Measurements from ENCODE around the gene KIF5C. TPM values are rescaled to one million over a fixed set of nuclear protein-coding genes. Genes with fewer than 3 reads are reported as not detected.
A peak's percentile ranks its signal among the peaks of the same experiment; 100 is the strongest.

The KIF5C gene
- total RNA-seq, 1 donor = under 0.01 TPM

DNA sequence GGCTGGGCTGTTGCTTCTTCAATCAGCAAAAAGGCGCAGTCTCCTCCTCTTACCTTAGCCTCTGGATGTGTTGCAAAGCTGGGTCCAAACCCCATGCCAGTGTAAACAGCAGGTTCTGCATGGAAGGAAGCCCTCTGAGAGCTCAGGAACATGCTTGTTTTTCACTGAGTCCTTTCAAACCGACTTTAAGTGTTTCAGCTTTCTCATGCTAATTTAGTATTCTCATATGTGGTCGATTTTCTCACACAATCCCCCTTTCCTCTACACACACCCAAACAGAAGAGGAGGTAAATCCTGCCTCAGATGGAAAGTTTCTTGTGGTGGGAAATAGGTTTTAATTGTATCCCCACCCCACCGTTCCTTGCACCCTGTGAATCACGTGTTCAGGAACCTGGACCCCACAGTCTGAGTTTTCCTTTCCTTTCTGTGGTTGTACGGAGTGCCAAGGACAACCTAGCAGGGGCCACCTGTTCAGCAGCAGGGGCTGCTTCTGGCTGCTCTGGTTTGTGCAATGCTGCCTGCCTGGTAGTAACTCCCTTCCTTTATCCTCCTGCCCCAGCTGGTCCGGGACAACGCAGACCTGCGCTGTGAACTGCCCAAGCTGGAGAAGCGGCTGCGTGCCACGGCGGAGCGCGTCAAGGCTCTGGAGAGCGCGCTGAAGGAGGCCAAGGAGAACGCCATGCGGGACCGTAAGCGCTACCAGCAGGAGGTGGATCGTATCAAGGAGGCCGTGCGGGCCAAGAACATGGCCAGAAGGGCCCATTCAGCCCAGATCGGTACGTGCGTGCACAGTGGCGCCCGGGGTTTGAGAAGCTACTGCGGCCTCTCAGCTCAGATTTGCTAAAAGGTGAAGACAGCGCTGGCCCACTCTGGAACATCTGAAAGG lies 134.8 kb downstream of the KIF5C start:
- DNase-seq (ENCODE audit: low read depth in 2 of 3, low spot score in 2 of 3) = no peak

DNA sequence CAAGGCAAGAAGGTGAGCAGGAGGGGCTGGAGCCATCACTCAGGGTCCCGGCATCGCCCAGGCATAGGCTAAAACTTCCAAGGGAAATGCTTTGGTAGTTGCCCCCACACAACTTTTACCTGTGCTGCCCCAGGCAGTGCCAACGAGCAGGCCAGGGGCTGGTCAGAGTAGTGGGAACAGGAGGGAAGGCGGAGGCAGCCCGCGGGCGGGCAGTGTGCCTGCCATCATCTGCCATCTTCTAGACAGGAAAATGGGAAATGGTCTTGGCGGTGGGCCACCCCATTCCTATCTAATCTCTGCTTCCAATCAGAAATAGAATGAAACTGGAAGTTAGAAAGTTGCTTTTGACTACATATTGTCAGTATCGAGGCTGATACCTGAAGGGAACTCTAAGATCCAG lies 137.5 kb downstream of the KIF5C start:
- no peak for DNase-seq (ENCODE audit: low read depth in 2 of 3, low spot score in 2 of 3)

DNA sequence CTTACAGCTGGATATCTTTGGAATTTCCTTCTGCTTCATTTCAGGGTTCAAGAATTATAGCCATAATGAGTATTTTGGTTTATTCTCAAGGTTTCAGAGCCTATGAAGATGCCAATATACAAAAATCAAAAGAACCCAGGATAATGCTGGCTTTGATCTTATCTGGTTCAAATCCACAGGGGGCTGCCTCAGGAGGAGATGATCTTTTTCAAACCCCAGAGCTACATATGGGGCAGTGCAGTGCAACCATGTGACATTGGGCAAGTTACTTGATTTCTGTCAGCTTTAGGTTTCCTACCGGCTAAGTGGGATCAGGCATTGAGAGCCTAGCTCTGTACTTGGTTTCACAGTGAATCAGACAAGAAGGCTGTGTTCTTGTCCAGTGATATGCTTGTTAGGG lies 140.5 kb downstream of the KIF5C start:
- DNase-seq (ENCODE audit: low read depth in 2 of 3, low spot score in 2 of 3) = no peak

DNA sequence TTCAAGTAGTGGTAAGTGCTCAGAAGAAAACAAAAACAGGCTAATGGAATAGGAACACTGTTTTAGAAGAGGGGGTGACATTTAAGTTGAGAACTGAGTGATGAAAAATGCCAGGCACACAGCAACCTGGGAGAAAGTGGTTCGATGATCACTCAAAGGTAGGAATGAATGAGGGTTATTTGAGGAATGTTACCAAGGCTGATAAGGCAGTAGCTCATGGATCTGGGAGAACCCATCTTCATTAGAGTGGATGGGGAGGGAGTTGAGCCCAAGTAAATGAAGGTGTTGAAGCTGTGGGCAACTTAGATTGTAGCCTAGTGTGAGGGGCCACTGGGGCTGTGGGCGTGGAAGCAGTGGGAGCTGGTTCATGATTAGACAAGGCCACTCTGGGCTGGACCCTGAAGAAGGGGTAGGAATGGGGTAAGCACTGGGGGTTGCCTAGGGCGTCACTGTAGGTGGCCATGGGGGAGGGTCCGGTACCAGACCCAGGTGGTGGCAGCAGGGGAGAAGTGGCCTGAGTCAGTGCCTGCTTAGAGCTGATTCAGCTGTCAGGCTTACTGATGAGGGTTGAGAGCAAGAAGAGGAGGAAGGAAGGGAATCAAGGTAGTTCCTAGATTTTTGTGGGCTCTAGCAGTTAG lies 141.0 kb downstream of the KIF5C start:
- no peak for DNase-seq (ENCODE audit: low read depth in 2 of 3, low spot score in 2 of 3)

DNA sequence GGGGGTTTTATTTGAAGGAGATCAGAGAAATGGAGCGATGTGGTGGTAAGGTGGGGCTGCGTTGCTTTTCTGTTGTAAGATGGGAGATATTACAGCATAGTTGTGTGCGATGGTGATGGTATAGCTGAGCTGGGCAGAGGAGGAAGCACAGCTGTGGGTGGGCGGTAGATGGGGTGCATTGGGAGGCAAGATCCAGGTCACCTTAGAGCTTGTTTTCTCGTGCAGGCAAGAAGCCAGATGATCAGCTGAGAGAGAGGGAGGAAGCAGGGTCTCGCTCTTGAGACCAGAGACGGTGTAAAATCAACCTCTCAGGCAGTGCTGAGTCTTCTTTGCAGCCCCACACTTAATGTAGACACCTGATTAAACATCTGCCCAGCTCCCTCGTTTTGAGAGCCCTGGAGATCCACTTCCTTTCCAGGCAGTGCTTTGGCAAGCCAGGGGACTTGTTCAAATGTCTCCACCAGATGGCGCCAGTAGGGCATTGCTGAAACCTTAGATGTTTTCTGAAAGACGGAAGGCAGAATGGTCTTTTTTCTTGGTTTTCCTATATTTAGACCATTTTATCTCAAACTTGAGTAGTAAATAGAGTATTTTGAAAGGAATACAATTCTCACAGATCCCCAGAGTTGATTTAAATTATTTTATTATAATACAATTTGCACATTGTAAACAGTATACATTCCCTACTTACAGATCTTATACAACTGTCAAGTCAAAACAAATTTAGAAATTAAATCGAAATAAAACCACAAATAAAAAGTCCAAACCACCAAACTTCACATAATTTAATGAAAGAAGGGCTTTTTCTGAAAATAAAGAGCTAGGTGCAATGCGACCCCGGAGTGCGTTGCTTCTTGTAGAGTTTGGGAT lies 142.3 kb downstream of the KIF5C start:
- peak; percentile 35 to 86 (median 71) for DNase-seq (ENCODE audit: low read depth in 2 of 3, low spot score in 2 of 3)

DNA sequence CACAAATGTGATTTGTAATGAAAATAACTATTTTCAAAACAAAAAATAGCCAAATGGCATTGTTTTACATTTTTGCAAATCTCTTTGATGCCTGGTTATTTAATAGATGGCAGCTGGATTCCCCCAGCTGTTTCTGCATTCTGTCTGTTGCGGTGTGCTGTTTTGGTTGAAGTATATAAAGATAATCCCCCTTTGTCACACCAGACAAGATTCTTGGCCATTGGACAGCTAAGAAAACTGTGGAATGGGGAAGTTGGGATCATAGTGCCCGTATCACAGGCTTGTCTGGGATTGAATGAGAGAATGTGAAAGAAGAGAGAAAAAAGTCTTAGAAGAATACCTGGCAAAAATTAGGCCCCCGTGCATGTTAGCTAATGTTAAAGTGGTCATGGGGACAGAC lies 144.0 kb downstream of the KIF5C start:
- no peak for DNase-seq (ENCODE audit: low read depth in 2 of 3, low spot score in 2 of 3)

DNA sequence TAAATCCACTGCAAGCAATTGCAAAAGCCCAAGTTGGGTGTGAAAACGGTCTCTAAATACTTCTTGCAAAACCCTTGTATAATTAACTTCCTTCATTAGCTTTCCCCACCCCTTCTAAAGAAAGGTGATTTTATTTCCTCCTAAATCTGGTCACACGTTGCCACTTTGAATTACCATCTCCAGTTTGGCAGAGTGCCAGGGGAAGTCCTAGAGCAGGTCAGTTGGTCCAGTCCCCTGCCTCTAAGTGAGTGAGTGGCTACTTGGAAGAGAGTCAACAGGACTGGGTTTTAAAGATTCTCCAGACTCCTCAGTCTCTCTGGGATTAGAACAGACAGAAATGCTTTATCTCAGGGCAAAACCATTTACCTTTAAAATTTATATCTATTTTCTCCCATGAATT lies 144.7 kb downstream of the KIF5C start:
- DNase-seq (ENCODE audit: low read depth in 2 of 3, low spot score in 2 of 3) = no peak

DNA sequence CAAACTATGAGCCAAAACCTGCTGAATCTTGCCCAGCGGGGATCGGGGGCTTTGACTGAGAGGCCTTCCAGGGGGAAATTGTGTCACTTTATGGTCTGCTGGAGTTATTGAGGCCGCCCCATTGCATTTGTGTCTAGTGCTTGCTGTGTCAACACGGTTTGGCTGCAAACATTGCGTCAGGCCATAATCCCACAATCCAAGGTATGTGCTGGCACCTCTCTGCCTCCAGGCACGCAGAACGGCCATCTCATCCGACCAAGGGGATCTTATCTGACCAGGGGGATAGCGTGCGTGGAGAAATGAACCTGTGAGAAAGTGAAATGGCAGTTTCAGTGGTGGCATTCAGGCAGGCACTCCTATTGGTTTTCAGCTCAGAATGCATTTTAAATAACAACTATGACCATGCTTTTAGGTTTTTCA lies 145.4 kb downstream of the KIF5C start:
- DNase-seq (ENCODE audit: low read depth in 2 of 3, low spot score in 2 of 3) = no peak

DNA sequence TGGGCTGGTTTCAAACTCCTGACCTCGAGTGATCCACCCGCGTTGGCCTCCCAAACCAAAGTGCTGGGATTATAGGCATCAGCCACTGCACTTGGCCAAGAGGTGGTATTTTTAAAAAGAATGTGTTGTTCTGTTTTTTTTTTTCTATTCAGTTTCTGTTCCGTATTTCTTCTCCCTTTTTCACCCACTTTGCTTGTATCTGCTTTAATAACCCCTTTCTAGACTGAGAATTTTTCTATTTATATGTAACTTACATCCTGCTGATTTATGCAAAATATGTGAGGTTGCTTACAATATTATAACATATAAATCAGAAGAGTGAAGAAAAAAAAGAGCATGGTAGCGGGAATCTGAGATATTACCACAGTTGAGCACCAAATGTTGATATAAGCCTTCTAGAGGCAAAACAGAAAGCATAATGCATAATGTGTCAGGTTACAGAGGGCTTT lies 146.3 kb downstream of the KIF5C start:
- no peak for DNase-seq (ENCODE audit: low read depth in 2 of 3, low spot score in 2 of 3)

DNA sequence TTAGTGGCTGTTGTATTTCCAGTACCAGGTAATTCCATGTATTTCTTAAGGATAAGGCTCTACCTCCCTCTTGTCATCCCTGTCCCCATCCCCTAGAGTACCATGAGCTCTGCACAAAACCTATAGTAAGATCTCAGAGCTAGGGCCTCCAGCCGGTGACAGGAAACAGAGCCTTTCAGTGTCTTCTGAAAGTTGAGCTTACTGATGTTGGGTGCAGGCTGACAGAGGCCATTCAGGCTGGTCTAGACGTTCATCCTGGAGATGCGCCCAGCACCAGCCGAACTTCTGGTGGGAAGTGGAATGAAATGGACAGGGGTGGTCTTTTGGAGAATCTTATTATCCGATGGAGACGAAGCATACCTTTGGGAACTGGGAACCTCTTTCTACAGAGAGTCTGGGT lies 146.7 kb downstream of the KIF5C start:
- no peak for DNase-seq (ENCODE audit: low read depth in 2 of 3, low spot score in 2 of 3)

DNA sequence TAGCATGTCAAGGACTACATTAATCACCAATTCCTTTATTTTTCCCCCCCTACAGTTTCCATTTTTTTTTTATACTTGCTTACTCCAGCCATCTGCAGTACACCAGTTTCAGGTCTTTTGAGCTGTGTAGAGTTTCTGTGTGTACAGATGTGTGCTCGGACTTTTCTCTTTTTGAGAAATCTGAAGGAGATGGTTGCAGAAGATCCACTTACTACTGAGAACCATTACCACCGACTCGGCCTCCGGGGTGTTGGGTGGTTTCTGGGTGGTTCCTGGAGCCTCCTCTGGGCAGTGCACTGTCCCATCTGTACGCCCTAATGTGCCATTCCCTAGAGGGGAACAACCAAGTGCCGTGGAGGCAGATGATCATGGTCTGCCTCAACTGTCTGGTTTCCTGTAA lies 148.1 kb downstream of the KIF5C start:
- DNase-seq (ENCODE audit: low read depth in 2 of 3, low spot score in 2 of 3) = no peak

DNA sequence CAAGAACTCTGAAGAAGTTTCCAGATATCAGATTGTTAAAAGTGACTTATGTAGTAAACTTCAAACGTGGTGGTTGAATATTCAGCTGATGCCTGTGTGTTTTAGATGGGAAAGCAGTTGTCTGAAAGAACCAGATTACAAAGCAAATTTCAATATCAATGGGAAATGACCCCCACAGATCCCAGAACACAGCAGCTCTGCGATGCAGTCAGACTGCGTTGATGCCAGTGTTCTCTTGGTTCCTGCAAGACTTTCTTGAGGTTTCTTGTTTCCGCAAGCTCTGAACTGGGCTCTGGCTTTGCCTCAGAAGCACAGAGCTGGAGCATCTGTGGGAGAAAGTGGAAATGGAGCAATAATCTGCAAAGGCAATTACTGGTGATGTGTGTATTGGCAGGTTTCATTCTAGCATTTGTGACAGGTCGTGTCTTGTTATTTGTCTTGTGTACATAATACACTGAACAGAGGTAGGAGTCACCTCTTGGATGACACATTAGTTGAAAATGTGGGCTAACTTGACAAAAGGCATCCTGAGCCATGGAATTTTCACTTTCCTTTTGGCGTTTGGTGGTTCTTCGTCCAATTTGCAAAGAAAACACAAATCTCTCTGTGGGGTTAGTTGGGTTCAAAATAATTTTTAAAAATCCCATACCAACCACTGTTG lies 152.7 kb downstream of the KIF5C start:
- no peak for DNase-seq (ENCODE audit: low read depth in 2 of 3, low spot score in 2 of 3)

DNA sequence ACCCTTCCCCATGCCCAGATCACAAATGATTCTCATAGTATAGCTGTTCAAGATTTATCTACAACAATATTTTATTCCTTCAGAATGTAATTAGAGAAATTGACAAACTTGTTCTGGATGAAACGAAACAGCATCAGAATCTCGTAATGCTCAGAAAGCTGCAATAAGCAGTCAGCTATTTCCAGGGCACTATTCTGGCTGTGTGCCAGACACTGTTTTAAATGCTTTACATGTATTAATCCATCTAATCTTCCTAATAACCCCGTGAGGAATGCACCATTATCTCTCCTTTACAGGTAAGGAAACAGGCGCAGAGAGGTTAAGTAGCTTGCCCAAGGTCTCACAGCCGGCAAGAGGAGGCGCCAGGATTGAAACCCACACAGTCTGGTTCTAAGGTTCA lies 153.3 kb downstream of the KIF5C start:
- no peak for DNase-seq (ENCODE audit: low read depth in 2 of 3, low spot score in 2 of 3)

DNA sequence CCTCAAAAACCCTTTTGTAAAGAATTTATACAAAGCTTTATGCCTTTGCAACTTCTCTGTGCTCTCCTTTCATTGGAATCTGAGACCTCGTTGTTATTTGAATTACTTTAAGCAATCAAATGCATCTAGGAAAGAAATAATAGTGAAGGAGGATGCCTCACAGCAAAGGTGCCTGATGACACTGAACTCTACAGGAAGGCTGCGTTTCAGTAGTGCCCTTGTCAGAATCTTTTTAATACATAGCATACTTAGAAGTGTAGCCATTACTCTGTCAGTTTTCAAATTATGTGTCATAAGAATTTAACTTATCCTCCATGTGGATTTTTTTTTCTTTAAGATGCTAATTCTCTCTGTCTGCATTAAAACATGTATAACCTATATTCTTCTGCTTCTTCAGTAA lies 153.9 kb downstream of the KIF5C start:
- DNase-seq (ENCODE audit: low read depth in 2 of 3, low spot score in 2 of 3) = no peak

DNA sequence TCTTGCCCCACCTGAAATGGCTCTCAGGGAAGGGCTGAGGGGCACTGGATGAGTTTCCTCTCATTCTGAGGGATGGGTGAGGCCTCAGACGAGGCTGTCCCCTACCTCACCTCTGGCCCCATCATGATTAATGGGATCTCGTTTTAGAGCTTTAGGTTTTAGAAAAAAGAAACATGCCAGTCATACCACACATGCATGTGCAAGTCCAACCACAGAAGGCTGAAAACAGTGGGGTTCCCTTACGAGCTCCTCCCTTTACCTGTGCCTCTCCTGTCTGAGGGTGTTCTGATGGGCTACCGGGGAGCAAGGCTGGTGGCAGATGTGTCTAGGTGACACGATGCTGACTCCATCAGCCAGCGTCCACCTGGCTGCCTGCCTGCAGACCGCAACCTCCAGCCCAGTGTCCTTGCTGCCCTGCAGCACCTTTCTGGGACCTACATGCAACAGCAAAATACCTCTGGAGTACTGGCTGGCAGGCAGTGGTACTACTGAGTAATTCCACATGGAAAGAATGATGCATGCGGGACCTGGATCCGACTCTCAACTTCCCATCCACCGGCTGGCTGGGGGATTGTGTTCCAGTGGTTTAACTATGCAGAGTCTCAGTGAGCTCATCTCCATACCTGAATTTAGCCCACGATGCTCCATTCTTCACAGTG lies 154.4 kb downstream of the KIF5C start:
- DNase-seq (ENCODE audit: low read depth in 2 of 3, low spot score in 2 of 3) = no peak

DNA sequence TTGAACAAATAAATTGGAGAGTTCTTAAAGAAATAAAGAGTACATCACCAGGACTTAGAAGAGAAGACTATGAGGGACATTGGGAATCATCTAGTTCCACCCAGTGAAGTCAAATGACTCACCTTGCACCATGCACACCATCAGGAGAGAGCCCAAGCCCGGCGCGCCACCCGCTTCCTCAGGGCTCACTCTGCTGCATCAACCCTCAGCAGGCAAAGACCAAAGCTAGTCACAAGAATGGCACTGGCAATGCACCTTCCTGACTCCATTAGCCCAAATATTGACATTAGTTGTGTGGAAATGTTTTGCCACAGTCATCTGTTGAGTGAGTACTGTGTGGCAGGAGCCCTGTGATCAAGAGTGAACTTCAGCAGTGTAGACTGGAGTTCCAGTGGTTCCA lies 156.4 kb downstream of the KIF5C start:
- no peak for DNase-seq (ENCODE audit: low read depth in 2 of 3, low spot score in 2 of 3)

DNA sequence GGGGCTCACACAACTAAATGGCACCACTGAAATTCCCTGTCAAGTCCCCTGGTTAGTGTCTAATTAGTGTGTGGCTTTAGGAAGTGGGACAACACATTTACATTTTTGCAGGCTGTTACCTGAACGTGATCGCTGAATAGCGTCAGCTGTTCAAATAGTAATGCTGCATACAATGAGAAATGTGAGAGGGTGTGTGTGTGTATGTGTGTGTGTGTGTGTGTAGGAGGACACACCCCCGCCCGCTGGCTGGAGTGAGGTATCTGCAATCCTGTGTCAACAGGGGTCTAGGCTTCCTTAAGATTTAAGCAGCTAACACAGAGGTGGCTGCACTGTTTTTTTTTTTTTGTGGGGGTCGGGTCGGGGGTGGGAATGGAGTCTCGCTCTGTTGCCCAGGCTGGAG lies 158.7 kb downstream of the KIF5C start:
- DNase-seq (ENCODE audit: low read depth in 2 of 3, low spot score in 2 of 3) = no peak

DNA sequence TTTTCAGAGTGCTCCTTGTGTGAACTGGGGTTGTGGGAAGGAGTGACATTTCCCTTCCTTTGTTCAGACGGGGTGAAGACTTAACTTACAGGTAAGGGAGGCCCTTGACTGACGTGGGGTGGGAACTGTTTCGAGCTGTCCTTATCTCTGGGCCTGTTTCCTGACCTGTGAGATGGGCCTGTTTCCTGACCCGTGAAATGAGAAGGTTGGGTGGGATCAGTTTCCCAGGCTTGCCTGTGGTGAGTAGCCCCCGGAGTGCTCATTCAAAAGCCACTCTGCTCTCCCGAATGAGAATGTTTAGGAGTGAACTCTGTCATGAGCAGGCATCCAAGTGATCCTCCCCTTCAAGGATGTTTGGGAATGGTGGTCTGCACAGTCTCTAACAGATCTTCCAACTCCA lies 159.4 kb downstream of the KIF5C start:
- DNase-seq (ENCODE audit: low read depth in 2 of 3, low spot score in 2 of 3) = no peak

DNA sequence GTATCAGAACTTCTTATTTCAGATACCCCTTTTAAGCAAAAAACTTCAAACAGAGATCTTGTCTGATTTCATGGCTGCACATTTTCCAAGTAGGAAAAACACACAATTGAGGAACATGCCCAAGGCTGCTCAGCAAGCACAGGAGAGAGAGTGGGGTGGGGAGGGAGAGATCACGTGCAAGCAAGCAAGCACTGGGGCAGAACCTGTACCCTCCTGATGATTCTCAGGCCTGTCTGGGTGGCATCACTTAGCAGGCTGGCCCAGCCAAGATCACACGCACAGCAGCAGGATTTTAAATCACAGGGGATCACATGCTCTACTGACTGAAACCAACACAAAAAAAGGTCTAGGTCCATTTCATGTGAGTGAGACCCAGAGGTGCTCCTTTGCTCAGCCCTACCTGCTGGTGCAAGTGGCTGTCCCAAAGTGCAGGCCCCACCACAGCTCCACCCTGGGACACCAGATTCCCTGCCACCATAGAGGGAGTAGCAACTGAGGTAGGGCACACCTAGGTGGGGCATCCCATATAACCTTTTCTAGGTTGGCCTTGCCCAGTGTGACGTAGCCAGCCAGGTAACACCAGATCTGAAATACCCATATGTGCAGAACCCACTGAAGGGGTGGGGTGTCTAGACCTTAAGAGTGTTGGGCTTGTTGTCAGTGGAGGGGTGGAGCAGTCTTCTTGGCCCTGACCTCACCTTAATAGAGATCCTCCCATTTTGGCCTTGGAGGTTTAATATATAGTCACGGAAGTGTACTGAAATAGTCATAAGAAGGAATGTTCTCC lies 161.7 kb downstream of the KIF5C start:
- DNase-seq (ENCODE audit: low read depth in 2 of 3, low spot score in 2 of 3) = no peak

Measured in hematopoietic multipotent progenitor cell (in vitro differentiated cells).